Measurements from ENCODE around the gene FRK. TPM values are rescaled to one million over a fixed set of nuclear protein-coding genes. Genes with fewer than 3 reads are reported as not detected.

FRK gene
- total RNA-seq, 2 experiments from 2014 or later, result not detected

- H3K9me3 Mint-ChIP-seq, result no peaks in the 10 kb centered on the region
- H3K4me1 Mint-ChIP-seq (ENCODE audit: low read depth), result peaks cover 15% of the 10 kb centered on the region
- no peak overlapping the region for H3K4me3 Mint-ChIP-seq
- H3K27me3 Mint-ChIP-seq (ENCODE audit: low read depth), result peaks cover 3% of the 10 kb centered on the region
- CTCF ChIA-PET, result no interaction called here
- intact Hi-C loops (cut with micrococcal nuclease), result loop anchor here (1.0 kb wide), 1 partner anchor 17 kb away; no protein-coding TSS in a partner anchor
- no peak for DNase-seq
- no peaks in the 10 kb centered on the region for H3K36me3 Mint-ChIP-seq (ENCODE audit: low read depth)
- no peak overlapping the region for H3K27ac Mint-ChIP-seq
Measured at GRCh38 chr6:116028233-116028632, 32.5 kb downstream of the FRK start.

DNA sequence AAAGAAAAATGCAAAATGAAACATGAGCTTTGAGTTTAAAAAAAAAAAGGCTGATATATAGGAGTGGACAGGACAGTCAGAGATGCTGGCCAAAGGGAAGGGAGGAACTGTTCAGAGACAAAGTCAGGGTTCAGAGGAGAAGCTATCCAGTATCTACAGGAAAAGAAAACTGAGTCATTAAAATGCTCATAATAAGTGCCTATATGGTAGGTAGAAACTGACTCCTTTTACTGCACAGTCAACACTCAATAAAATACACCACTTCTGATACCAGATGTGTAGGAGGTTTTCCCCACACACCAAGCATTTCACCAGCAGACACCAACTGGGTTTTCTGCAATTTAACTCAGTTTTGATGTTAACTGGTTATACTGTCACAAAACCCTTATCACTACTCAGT is 32.9 kb downstream of the FRK start:
- Mint-ChIP-seq H3K36me3 (ENCODE audit: low read depth) (no peaks in the 10 kb centered on the region), H3K27ac (no peak overlapping the region), H3K4me3 (no peak overlapping the region), H3K27me3 (ENCODE audit: low read depth) (peaks cover 3% of the 10 kb centered on the region), H3K4me1 (ENCODE audit: low read depth) (peaks cover 15% of the 10 kb centered on the region), H3K9me3 (no peaks in the 10 kb centered on the region)
- intact Hi-C loops (cut with micrococcal nuclease), result loop anchor here (1.0 kb wide), 1 partner anchor 16 kb away; no protein-coding TSS in a partner anchor
- no peak for DNase-seq
- CTCF ChIA-PET, result no interaction called here

- H3K4me1 Mint-ChIP-seq (ENCODE audit: low read depth), result peaks cover 17% of the 10 kb centered on the region
- no peaks in the 10 kb centered on the region for H3K9me3 Mint-ChIP-seq
- H3K27me3 Mint-ChIP-seq (ENCODE audit: low read depth), result peaks cover 5% of the 10 kb centered on the region
- H3K36me3 Mint-ChIP-seq (ENCODE audit: low read depth), result no peaks in the 10 kb centered on the region
- no peak overlapping the region for H3K27ac Mint-ChIP-seq
- intact Hi-C loops (cut with micrococcal nuclease), result no loop called here
- DNase-seq, result no peak
- H3K4me3 Mint-ChIP-seq, result no peak overlapping the region
- CTCF ChIA-PET, result interaction anchor here (0.7 kb wide), 1 partner anchor 47 kb away, joined by 3 read pairs; no protein-coding TSS in a partner anchor
Measured at GRCh38 chr6:116025405-116025804, 35.3 kb downstream of the FRK start.

GRCh38 chr6:116022841-116023445 is 37.7 kb downstream of the FRK start:
- no peak overlapping the region for H3K4me3 Mint-ChIP-seq
- DNase-seq, result no peak
- H3K36me3 Mint-ChIP-seq (ENCODE audit: low read depth), result no peaks in the 10 kb centered on the region
- H3K9me3 Mint-ChIP-seq, result no peaks in the 10 kb centered on the region
- H3K27ac Mint-ChIP-seq, result no peak overlapping the region
- peaks cover 8% of the 10 kb centered on the region for H3K27me3 Mint-ChIP-seq (ENCODE audit: low read depth)
- CTCF ChIA-PET, result interaction anchor here (0.5 kb wide), 1 partner anchor 722 kb away, joined by 3 read pairs; no protein-coding TSS in a partner anchor
- H3K4me1 Mint-ChIP-seq (ENCODE audit: low read depth), result peaks cover 11% of the 10 kb centered on the region
- intact Hi-C loops (cut with micrococcal nuclease), result loop anchor here (5.0 kb wide), 1 partner anchor 454 kb away; no protein-coding TSS in a partner anchor

DNA sequence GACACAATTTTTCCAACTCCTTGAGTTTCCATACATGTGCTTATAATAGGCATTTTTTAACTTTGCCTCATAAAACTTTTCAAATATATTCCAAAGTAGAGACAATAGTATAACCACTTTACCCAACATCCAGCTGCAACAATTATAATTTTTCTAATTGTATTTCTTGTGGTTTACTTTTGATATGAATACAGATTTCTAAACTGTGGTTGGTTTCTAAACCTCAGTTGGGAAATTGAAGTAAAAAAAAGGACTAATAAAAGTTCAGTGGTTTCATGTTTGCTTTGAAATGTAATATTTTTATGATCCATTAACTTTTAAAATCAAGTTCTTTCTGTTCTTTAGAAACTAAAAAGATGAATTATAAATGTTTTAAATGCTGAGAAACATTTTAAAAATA is 40.0 kb downstream of the FRK start:
- Mint-ChIP-seq H3K4me1 (ENCODE audit: low read depth) (peaks cover 3% of the 10 kb centered on the region), H3K4me3 (no peak overlapping the region), H3K27me3 (ENCODE audit: low read depth) (peaks cover 14% of the 10 kb centered on the region), H3K36me3 (ENCODE audit: low read depth) (no peaks in the 10 kb centered on the region), H3K27ac (no peak overlapping the region), H3K9me3 (no peaks in the 10 kb centered on the region)
- CTCF ChIA-PET, result no interaction called here
- no peak for DNase-seq
- intact Hi-C loops (cut with micrococcal nuclease), result loop anchor here (5.0 kb wide), 1 partner anchor 457 kb away; no protein-coding TSS in a partner anchor

- CTCF ChIA-PET, result no interaction called here
- no peak for DNase-seq
- Mint-ChIP-seq H3K27me3 (ENCODE audit: low read depth) (peaks cover 22% of the 10 kb centered on the region), H3K36me3 (ENCODE audit: low read depth) (no peaks in the 10 kb centered on the region), H3K9me3 (no peaks in the 10 kb centered on the region), H3K4me3 (no peak overlapping the region), H3K4me1 (ENCODE audit: low read depth) (peaks cover 1% of the 10 kb centered on the region), H3K27ac (no peak overlapping the region)
- intact Hi-C loops (cut with micrococcal nuclease), result loop anchor here (10.0 kb wide), 1 partner anchor 355 kb away; the partner anchor contains the start of gene DSE
Measured at GRCh38 chr6:116019428-116019827, 41.3 kb downstream of the FRK start.

GRCh38 chr6:116018976-116019375 is 41.7 kb downstream of the FRK start:
- Mint-ChIP-seq H3K27me3 (ENCODE audit: low read depth) (peaks cover 26% of the 10 kb centered on the region), H3K4me1 (ENCODE audit: low read depth) (peaks cover 1% of the 10 kb centered on the region), H3K36me3 (ENCODE audit: low read depth) (no peaks in the 10 kb centered on the region), H3K27ac (no peak overlapping the region), H3K4me3 (no peak overlapping the region), H3K9me3 (no peaks in the 10 kb centered on the region)
- CTCF ChIA-PET, result no interaction called here
- intact Hi-C loops (cut with micrococcal nuclease), result loop anchor here (10.0 kb wide), 1 partner anchor 356 kb away; the partner anchor contains the start of gene DSE
- no peak for DNase-seq

- CTCF ChIA-PET, result no interaction called here
- intact Hi-C loops (cut with micrococcal nuclease), result loop anchor here (10.0 kb wide), 1 partner anchor 357 kb away; the partner anchor contains the start of gene DSE
- DNase-seq, result no peak
- H3K4me1 Mint-ChIP-seq (ENCODE audit: low read depth), result peaks cover 1% of the 10 kb centered on the region
- H3K27ac Mint-ChIP-seq, result no peak overlapping the region
- H3K4me3 Mint-ChIP-seq, result no peak overlapping the region
- peaks cover 28% of the 10 kb centered on the region for H3K27me3 Mint-ChIP-seq (ENCODE audit: low read depth)
- no peaks in the 10 kb centered on the region for H3K9me3 Mint-ChIP-seq
- H3K36me3 Mint-ChIP-seq (ENCODE audit: low read depth), result no peaks in the 10 kb centered on the region
Measured at GRCh38 chr6:116017546-116018295, 43.0 kb downstream of the FRK start.

DNA sequence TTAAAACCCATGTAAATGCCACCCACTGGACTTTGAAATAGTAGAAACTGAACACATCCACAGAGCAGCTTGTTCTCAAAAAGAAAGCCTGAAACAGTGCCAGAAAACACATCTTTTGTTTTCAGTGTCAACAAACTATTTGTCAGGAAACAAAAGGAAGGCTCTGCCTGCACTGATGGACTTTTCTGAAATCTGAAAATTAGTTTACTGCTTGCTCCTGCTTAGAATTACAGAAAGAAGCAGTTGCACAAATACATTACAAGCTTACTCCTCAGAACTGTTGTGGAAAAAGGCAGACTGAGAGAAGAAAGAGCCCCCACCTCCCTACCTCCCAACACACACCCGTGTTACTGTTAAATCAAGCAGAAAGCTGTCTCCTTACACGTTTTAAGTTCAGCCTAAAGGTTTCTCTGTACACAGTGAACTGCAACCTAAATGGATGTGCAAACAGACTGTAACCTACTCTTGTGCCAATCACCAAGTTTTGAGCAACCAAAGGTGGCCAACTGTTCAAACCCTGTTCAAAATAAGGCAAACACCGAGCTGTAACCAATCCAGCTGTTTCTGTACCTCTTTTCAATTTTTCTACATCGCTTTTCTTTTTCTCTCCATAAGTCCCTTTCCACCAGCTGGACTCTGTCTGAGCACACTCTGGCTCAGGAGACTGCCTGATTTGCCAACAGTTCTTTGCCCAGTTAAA is 43.7 kb downstream of the FRK start:
- no peak overlapping the region for H3K27ac Mint-ChIP-seq

GRCh38 chr6:116015983-116016382 is 44.7 kb downstream of the FRK start:
- DNase-seq, result no peak
- H3K4me3 Mint-ChIP-seq, result no peak overlapping the region

More for the DNA sequence above, 43.7 kb downstream of the FRK start:
- Mint-ChIP-seq H3K36me3 (ENCODE audit: low read depth) (no peaks in the 10 kb centered on the region), H3K9me3 (no peaks in the 10 kb centered on the region), H3K4me3 (no peak overlapping the region), H3K27me3 (ENCODE audit: low read depth) (peaks cover 26% of the 10 kb centered on the region), H3K4me1 (ENCODE audit: low read depth) (peaks cover 4% of the 10 kb centered on the region)
- no peak for DNase-seq
- CTCF ChIA-PET, result no interaction called here
- intact Hi-C loops (cut with micrococcal nuclease), result loop anchor here (10.0 kb wide), 1 partner anchor 358 kb away; the partner anchor contains the start of gene DSE

GRCh38 chr6:116015561-116015960 is 45.1 kb downstream of the FRK start:
- DNase-seq, result no peak
- H3K4me1 Mint-ChIP-seq (ENCODE audit: low read depth), result peaks cover 13% of the 10 kb centered on the region
- intact Hi-C loops (cut with micrococcal nuclease), result loop anchor here (10.0 kb wide), 1 partner anchor 359 kb away; the partner anchor contains the start of gene DSE
- no peak overlapping the region for H3K27ac Mint-ChIP-seq
- H3K27me3 Mint-ChIP-seq (ENCODE audit: low read depth), result peaks cover 26% of the 10 kb centered on the region
- CTCF ChIA-PET, result no interaction called here
- H3K4me3 Mint-ChIP-seq, result no peak overlapping the region
- H3K36me3 Mint-ChIP-seq (ENCODE audit: low read depth), result no peaks in the 10 kb centered on the region
- H3K9me3 Mint-ChIP-seq, result no peaks in the 10 kb centered on the region

More at GRCh38 chr6:116015983-116016382, 44.7 kb downstream of the FRK start:
- Mint-ChIP-seq H3K36me3 (ENCODE audit: low read depth) (no peaks in the 10 kb centered on the region), H3K27ac (no peak overlapping the region), H3K9me3 (no peaks in the 10 kb centered on the region), H3K27me3 (ENCODE audit: low read depth) (peaks cover 26% of the 10 kb centered on the region), H3K4me1 (ENCODE audit: low read depth) (peaks cover 13% of the 10 kb centered on the region)
- CTCF ChIA-PET, result no interaction called here
- intact Hi-C loops (cut with micrococcal nuclease), result loop anchor here (10.0 kb wide), 1 partner anchor 359 kb away; the partner anchor contains the start of gene DSE

DNA sequence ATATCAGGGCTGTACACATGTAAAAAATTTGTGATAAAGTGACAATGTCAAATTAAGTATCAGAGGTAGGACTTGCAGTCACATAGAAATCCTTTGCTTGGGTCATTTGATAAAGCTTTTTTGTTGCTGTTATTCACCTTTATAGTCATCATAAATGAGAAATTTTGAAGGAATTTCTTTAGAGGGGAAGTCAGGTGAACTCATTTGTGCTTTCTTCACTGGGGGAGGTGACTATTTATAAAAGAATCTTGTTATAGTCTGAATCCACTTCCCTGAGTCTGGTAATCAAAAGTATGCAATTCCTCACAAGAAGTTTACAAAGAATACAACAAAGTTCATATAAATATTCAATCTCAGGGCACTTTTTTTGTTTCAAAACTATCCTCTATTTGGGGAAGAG is 47.7 kb downstream of the FRK start:
- Mint-ChIP-seq H3K9me3 (no peaks in the 10 kb centered on the region), H3K27me3 (ENCODE audit: low read depth) (peaks cover 23% of the 10 kb centered on the region), H3K36me3 (ENCODE audit: low read depth) (no peaks in the 10 kb centered on the region), H3K4me3 (no peak overlapping the region), H3K4me1 (ENCODE audit: low read depth) (peaks cover 18% of the 10 kb centered on the region), H3K27ac (no peak overlapping the region)
- intact Hi-C loops (cut with micrococcal nuclease), result loop anchor here (5.0 to 10.0 kb wide), 2 partner anchors 362 to 669 kb away; partner anchors contain the start of genes DSE and KPNA5
- CTCF ChIA-PET, result interaction anchor here (0.6 to 2.4 kb wide), 5 partner anchors 10 to 150 kb away, joined by 3 to 14 read pairs (median 4); no protein-coding TSS in a partner anchor
- no peak for DNase-seq
